ENCODE measurements around the gene KRTAP10-6.
"Not testable (repeated sequence)": the region's sequence is repeated elsewhere in the genome, so short reads cannot be mapped to it uniquely, and the experiment has no call there.

KRTAP10-6 gene

DNA sequence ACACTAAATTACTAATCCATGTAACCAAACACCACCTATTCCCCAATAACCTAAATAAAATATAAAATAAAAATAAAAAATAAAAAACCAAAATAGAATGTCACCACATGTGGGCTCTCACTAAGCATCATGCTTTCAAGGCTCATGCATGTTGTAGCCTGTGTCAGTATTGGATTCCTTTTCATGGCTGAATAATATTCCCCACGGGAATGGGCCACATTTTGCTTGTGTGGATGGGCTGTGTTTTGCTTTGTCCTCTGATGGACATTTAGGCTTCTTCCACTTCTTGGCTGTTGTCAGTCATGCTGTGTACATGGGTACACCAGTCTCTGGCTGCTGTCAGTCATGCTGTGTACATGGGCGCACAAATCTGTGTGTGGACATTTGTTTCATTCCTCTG is 3.2 kb downstream of the KRTAP10-6 start:
- no peak for DNase-seq (ENCODE audit: extremely low read depth, low read depth)
- TF ChIP-seq, protein P1, sequence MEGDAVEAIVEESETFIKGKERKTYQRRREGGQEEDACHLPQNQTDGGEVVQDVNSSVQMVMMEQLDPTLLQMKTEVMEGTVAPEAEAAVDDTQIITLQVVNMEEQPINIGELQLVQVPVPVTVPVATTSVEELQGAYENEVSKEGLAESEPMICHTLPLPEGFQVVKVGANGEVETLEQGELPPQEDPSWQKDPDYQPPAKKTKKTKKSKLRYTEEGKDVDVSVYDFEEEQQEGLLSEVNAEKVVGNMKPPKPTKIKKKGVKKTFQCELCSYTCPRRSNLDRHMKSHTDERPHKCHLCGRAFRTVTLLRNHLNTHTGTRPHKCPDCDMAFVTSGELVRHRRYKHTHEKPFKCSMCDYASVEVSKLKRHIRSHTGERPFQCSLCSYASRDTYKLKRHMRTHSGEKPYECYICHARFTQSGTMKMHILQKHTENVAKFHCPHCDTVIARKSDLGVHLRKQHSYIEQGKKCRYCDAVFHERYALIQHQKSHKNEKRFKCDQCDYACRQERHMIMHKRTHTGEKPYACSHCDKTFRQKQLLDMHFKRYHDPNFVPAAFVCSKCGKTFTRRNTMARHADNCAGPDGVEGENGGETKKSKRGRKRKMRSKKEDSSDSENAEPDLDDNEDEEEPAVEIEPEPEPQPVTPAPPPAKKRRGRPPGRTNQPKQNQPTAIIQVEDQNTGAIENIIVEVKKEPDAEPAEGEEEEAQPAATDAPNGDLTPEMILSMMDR (IDR thresholded peaks at IDR 0.05; ENCODE audit: low read depth, low read length, missing control alignments), result no peak
- no peak overlapping the region for H3K4me3 ChIP-seq (replicated peaks; ENCODE audit: low read depth, low read length)

DNA sequence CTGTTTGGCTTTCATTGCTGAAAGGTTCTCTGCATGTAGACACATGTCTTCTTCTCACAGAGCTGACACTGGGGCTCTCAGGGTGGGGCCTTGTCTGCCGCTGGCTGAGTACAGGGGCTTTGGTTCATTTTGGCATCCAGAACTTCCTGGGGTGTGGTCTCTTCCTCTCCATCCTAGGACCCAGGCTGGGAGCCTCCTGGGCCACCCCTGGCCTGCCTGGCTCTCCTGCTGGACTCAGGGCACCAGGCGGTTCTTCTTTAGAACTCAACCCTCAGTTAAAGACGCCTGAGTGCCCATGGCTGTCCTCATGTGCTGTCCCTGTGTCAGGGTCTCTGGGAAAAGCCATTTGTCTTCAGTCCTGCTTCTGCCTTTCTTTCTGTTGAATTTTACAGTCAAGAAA is 6.4 kb downstream of the KRTAP10-6 start:
- TF ChIP-seq, protein P1 (IDR thresholded peaks at IDR 0.05; ENCODE audit: low read depth, low read length, missing control alignments), result no peak
- no peak for DNase-seq (ENCODE audit: extremely low read depth, low read depth)
- no peak overlapping the region for H3K4me3 ChIP-seq (replicated peaks; ENCODE audit: low read depth, low read length)

DNA sequence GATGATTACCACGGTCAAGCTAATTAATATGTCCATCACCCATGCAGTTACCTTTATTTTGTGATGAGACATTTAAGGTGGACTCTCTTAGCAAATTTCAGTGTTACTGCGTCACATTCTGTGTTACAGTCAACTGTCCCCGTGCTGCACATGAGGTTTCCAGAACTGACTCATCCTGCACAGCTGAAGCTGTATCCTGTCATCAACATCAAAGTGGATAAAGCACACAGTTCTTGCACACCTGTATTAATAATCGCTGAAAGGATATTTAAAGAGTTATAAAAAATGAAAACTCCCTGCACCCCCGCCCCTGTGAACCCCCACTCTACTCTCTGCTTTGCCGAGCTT is 8.5 kb downstream of the KRTAP10-6 start:
- TF ChIP-seq, protein P1 (IDR thresholded peaks at IDR 0.05; ENCODE audit: low read depth, low read length, missing control alignments), result no peak
- DNase-seq (ENCODE audit: extremely low read depth, low read depth), result no peak

DNA sequence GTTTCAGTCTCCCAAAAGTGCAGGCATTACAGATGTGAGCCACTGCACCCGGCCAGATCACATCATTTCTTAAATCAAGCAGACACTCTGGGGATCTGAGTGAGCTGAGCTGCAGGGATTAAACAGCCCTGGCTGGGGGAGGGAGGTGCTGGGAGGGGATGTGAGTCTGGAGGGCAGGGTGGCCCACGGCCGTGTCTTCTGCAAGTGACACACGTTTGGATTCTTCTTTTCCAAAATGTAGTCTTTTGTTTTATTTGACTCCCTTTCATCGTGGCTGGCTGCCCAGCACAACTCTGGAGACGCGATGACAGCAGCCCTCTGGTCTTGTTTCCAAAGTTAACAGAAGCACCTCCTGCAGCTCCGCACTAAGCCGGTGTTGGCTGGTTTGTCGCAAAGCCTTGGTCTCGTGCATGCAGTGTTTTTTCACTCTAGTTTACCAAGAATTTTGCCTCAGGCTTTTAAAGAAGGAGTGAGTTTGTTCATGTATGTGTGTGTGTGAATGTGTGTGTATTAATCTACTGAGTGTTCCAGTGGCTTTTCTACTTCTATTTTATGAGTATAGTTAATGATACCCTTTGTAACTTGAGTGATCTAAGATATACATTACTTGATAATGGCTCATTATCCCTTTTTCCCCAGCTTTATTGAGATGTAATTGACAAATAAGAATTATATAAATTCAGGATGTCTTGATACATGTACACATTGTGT is 9.1 kb downstream of the KRTAP10-6 start:
- no peak for DNase-seq (ENCODE audit: extremely low read depth, low read depth)
- TF ChIP-seq, protein P1 (IDR thresholded peaks at IDR 0.05; ENCODE audit: low read depth, low read length, missing control alignments), result no peak
- no peak overlapping the region for H3K4me3 ChIP-seq (replicated peaks; ENCODE audit: low read depth, low read length)

More for the DNA sequence above, 8.5 kb downstream of the KRTAP10-6 start:
- H3K4me3 ChIP-seq (replicated peaks; ENCODE audit: low read depth, low read length), result no peak overlapping the region

DNA sequence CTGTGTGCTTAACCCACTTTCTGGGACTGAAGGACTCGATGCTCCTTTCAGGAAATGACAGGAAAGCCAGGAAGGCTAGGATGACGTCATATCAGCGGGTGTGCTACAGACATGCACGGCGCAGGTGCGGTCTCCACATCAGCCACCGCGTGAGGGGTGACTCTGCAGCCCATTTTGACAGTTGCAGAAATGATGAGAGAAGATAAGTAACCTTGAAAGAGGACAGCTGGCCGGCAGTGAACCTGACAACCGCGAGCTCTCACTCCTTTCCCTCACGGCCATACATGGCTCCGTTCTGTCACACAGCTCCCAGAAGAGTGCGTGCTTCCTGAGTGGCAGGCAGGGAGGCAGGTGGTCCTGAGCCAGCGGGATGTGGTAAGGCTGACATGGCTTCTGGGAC is 10.2 kb downstream of the KRTAP10-6 start:
- TF ChIP-seq, protein P1 (IDR thresholded peaks at IDR 0.05; ENCODE audit: low read depth, low read length, missing control alignments), result no peak
- H3K4me3 ChIP-seq (replicated peaks; ENCODE audit: low read depth, low read length), result no peak overlapping the region
- no peak for DNase-seq (ENCODE audit: extremely low read depth, low read depth)

DNA sequence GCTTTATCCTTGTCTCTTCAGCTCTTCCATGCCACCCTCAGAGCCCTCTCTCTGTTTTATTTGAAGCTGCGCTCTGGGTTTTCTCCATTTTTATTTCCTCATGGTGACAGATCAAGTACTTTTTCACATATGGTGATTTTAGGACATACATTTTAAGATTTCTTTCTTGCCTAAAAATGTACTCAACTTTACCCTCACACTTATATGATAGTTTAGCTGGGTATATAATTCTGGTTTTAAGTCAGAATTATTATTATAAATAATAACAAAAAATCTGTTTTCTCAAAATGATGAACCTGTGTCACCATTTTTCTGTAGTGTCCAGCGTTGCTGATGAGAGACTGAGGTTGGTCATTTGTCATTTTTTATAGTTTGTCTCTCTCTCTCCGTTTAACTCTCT is 11.1 kb downstream of the KRTAP10-6 start:
- no peak overlapping the region for H3K4me3 ChIP-seq (replicated peaks; ENCODE audit: low read depth, low read length)
- DNase-seq (ENCODE audit: extremely low read depth, low read depth), result no peak
- TF ChIP-seq, protein P1 (IDR thresholded peaks at IDR 0.05; ENCODE audit: low read depth, low read length, missing control alignments), result no peak

DNA sequence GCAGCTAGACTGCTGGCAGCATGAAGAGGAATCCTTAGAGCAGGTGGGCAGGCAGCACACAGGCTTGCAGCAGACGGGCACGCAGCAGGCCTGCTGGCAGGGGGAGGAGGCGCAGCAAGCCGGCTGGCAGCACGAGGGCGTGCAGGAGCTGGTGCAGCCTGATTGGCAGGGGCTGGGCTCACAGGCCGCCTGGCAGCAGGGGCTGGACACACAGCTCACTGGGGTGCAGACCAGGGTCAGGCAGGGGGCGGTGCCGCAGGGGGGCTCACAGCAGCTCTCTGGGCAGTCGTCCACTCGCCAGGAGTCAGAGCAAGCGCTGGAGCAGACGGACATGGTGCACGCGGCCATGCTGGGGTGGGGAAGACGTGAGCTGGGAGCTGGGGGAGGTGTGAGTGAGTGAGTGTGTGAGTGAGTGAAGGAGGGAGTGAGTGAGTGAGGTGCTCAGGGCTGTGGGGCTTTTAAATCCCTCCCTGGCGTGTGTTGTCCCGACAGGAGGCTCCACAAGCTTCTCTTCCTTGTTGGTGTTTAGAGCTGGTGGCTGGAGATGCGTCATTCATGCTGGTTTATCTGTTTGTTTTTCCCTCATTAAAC is 12.0 kb downstream of the KRTAP10-6 start, which contains the start of gene KRTAP10-5:
TSS of gene KRTAP10-5 (minus strand) at position 374 of the 591 bp plus-strand sequence. CDS start at position 348, 26 bp downstream.
- not testable (repeated sequence) for DNase-seq (ENCODE audit: extremely low read depth, low read depth); H3K4me3 ChIP-seq (replicated peaks; ENCODE audit: low read depth, low read length)

Data from HFF-Myc (cell line).